Upper lobe of left lung (tissue), 6 donors: ENCODE data around the gene HSD11B1L. TPM values are rescaled to one million over a fixed set of nuclear protein-coding genes. Genes with fewer than 3 reads are reported as not detected.
"Not testable (repeated sequence)": the region's sequence is repeated elsewhere in the genome, so short reads cannot be mapped to it uniquely, and the experiment has no call there.

Experiments
- ATAC-seq, 2 donors: fragments of 200-7000 bp; cut with Tn5 transposase; one replicate each; pipeline ENCODE4 v1.9.1; 2022; ENCODE audit warnings: mild to moderate bottlenecking in 2 of 2, moderate library complexity in 2 of 2; ENCODE audit not compliant: low FRiP score in 2 of 2
- DNase-seq, 2 donors: peaks; one replicate each; pipeline ENCODE4 v3.0.0-alpha.2; 2019 to 2020
- H3K27ac ChIP-seq, 4 donors: fragments of 200-600 bp; sonication (generic); one replicate each; pipeline ENCODE4 v1.5.1; 2016 to 2019
- H3K27me3 ChIP-seq, 4 donors: fragments of 200-600 bp; sonication (generic); one replicate each; pipeline ENCODE4 v1.5.1; 2017 to 2019
- H3K36me3 ChIP-seq, 4 donors: fragments of 200-600 bp; sonication (generic); one replicate each; pipeline ENCODE4 v1.5.1; 2016 to 2019
- H3K4me1 ChIP-seq, 4 donors: fragments of 200-600 bp; sonication (generic); one replicate each; pipeline ENCODE4 v1.5.1; 2018 to 2019
- H3K4me3 ChIP-seq, 4 donors: fragments of 200-600 bp; sonication (generic); one replicate each; pipeline ENCODE4 v1.5.1; 2017 to 2019; ENCODE audit warnings: mild to moderate bottlenecking in 2 of 4, moderate library complexity in 1 of 4
- H3K9me3 ChIP-seq, 4 donors: fragments of 200-600 bp; sonication (generic); one replicate each; pipeline ENCODE4 v1.5.1; 2018 to 2019
- EP300 ChIP-seq, 4 donors: sonication (generic); formaldehyde crosslinking; IDR thresholded peaks; one replicate each; pipeline ENCODE4 v1.5.1; 2017; ENCODE audit warnings: antibody characterized with exemption in 4 of 4, control low read depth in 2 of 4
- POLR2A ChIP-seq, 4 donors: fragments of 450-650 bp; IDR thresholded peaks; one replicate each; pipeline ENCODE4 v1.5.1; 2016 to 2017; ENCODE audit warnings: antibody characterized with exemption in 4 of 4, mild to moderate bottlenecking in 2 of 4
- WGBS, 2 donors: methylation state at CpG; one replicate each; pipeline ENCODE4 v1.1.5; 2017 to 2018; 5-methylcytosine and 5-hydroxymethylcytosine counted together
- total RNA-seq, 6 donors: library from RNA; depleted of rRNA in 4 of 6; stranded (reverse); fragments of >200 nt in 4 of 6; gene quantifications; one replicate each; pipeline versions ENCODE4 v1.1.0 to v1.2.1, GENCODE V29; 2016 to 2021
- TF ChIP-seq, protein P1 (sequence below), 6 experiments: fragments of 450-650 bp in 4 of 6; fragments of 200-600 bp in 2 of 6; sonication (generic) in 2 of 6; IDR thresholded peaks; one replicate each; pipeline ENCODE4 v1.5.1; 2016 to 2019; ENCODE audit warnings: antibody characterized with exemption in 6 of 6
- donor health status: DM: no; HTN: no; CAD: no; lungs with moderate emphysema.
- donor health status: DM: no; HTN: yes; CAD: no; lungs with severe emphysema.

HSD11B1L gene
- total RNA-seq, 6 donors from 2014 or later: 4.5 to 26.5 (median 16.7) TPM

GRCh38 chr19:5727453-5728050 is 46.7 kb downstream of the HSD11B1L start:
- H3K4me1 ChIP-seq: no peaks in the 10 kb centered on the region
- peaks cover 0 to 14% (median 5%) of the 10 kb centered on the region in 4 donors for H3K9me3 ChIP-seq
- no peak for ATAC-seq
- 92 to 98% methylated on average over 4 of the region's 4 CpGs for WGBS, 2 donors
- no peak overlapping the region for H3K4me3 ChIP-seq
- no peaks in the 10 kb centered on the region for H3K27me3 ChIP-seq
- no peak overlapping the region for H3K27ac ChIP-seq
- H3K36me3 ChIP-seq: no peaks in the 10 kb centered on the region
- no peak for DNase-seq
- TF ChIP-seq POLR2A (IDR thresholded peaks at IDR 0.05) (no peak), EP300 (IDR thresholded peaks at IDR 0.05) (no peak)
- TF ChIP-seq, protein P1, sequence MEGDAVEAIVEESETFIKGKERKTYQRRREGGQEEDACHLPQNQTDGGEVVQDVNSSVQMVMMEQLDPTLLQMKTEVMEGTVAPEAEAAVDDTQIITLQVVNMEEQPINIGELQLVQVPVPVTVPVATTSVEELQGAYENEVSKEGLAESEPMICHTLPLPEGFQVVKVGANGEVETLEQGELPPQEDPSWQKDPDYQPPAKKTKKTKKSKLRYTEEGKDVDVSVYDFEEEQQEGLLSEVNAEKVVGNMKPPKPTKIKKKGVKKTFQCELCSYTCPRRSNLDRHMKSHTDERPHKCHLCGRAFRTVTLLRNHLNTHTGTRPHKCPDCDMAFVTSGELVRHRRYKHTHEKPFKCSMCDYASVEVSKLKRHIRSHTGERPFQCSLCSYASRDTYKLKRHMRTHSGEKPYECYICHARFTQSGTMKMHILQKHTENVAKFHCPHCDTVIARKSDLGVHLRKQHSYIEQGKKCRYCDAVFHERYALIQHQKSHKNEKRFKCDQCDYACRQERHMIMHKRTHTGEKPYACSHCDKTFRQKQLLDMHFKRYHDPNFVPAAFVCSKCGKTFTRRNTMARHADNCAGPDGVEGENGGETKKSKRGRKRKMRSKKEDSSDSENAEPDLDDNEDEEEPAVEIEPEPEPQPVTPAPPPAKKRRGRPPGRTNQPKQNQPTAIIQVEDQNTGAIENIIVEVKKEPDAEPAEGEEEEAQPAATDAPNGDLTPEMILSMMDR (IDR thresholded peaks at IDR 0.05): no peak

DNA sequence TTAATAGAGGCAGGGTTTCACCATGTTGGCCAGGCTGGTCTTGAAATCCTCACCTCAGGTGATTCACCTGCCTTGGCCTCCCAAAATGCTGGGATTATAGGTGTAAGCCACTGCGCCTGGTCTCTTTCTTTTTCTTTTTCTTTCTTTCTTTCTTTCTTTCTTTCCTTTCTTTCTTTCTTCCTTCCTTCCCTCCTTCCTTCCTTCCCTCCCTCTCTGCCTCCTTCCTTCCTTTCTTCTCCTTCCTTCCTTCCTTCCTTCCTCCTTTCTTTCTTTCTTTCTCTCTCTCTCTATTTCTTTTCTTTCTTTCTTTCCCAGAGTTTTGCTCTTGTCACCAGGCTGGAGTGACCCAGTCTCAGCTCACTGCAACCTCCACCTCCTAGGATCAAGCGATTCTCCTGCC is 52.3 kb downstream of the HSD11B1L start:
- 80 to 84% methylated on average over 2 of the region's 2 CpGs for WGBS, 2 donors
- not testable (repeated sequence) for H3K27ac ChIP-seq, H3K4me1 ChIP-seq, H3K36me3 ChIP-seq, H3K4me3 ChIP-seq, DNase-seq, ATAC-seq, H3K27me3 ChIP-seq
- peaks cover 0 to 14% (median 5%) of the 10 kb centered on the region in 4 donors for H3K9me3 ChIP-seq

Other genes starting within 250 kb of the HSD11B1L start
- gene ZNRF4, start 225.6 kb upstream of the HSD11B1L start, total RNA-seq: not detected
- gene TINCR, start 113.1 kb upstream of the HSD11B1L start, total RNA-seq: 10 to 100 TPM in 1 of 6 donors, 1 to 10 TPM in 5; 3.1 to 12.8 (median 4.3) TPM
- 100 to 1,000 TPM in 2 of 6 donors, 10 to 100 TPM in 4; 41.8 to 273 (median 94.5) TPM for gene SAFB2, start 58.3 kb upstream of the HSD11B1L start, total RNA-seq
- 100 to 1,000 TPM in 3 of 6 donors, 10 to 100 TPM in 3; 66.4 to 524 (median 113) TPM for gene SAFB, start 57.9 kb upstream of the HSD11B1L start, total RNA-seq
- 10 to 100 TPM; 19.1 to 63.2 (median 34.2) TPM for gene MICOS13, start 511 bp upstream of the HSD11B1L start, total RNA-seq
- gene RPL36, start 9.3 kb downstream of the HSD11B1L start, total RNA-seq: 100 to 1,000 TPM; 290 to 626 (median 442) TPM
- gene LONP1, start 39.1 kb downstream of the HSD11B1L start, total RNA-seq: 100 to 1,000 TPM in 2 of 6 donors, 10 to 100 TPM in 4; 79.7 to 141 (median 89.4) TPM
- 1 to 10 TPM in 3 of 6 donors, not detected in 3; 1.1 to 5.9 (median 1.7) TPM for gene CATSPERD, start 39.6 kb downstream of the HSD11B1L start, total RNA-seq
- 1 to 10 TPM; 1.8 to 4.4 (median 3.4) TPM for gene PRR22, start 103.7 kb downstream of the HSD11B1L start, total RNA-seq
- gene DUS3L, start 110.1 kb downstream of the HSD11B1L start, total RNA-seq: 10 to 100 TPM; 31.4 to 88.0 (median 43.1) TPM
- gene NRTN, start 124.0 kb downstream of the HSD11B1L start, total RNA-seq: 10 to 100 TPM in 1 of 6 donors, 1 to 10 TPM in 4, under 1 TPM in 1; 0.77 to 13.3 (median 4.5) TPM
- gene FUT6, start 158.7 kb downstream of the HSD11B1L start, total RNA-seq: 1 to 10 TPM in 2 of 6 donors, under 1 TPM in 4; 0.30 to 3.6 (median 0.82) TPM
- 10 to 100 TPM in 4 of 6 donors, 1 to 10 TPM in 2; 4.2 to 19.5 (median 12.7) TPM for gene FUT3, start 170.4 kb downstream of the HSD11B1L start, total RNA-seq
- not detected for gene FUT5, start 189.5 kb downstream of the HSD11B1L start, total RNA-seq
- 100 to 1,000 TPM in 4 of 6 donors, 10 to 100 TPM in 2; 87.3 to 238 (median 157) TPM for gene NDUFA11, start 222.8 kb downstream of the HSD11B1L start, total RNA-seq
- gene VMAC, start 223.8 kb downstream of the HSD11B1L start, total RNA-seq: 10 to 100 TPM in 3 of 6 donors, 1 to 10 TPM in 3; 4.1 to 38.8 (median 9.3) TPM
- gene CAPS, start 233.2 kb downstream of the HSD11B1L start, total RNA-seq: 100 to 1,000 TPM in 4 of 6 donors, 10 to 100 TPM in 2; 20.6 to 414 (median 115) TPM